Germinal center (tissue), 1 donor: ENCODE data around the gene ATP11A.
"Not testable (repeated sequence)": the region's sequence is repeated elsewhere in the genome, so short reads cannot be mapped to it uniquely, and the experiment has no call there.

ENCODE experiments used
- DNase-seq: peaks from one replicate; pipeline ENCODE4 v3.0.0; 2012; ENCODE audit warnings: mixed read lengths, low spot score

ATP11A gene

DNA sequence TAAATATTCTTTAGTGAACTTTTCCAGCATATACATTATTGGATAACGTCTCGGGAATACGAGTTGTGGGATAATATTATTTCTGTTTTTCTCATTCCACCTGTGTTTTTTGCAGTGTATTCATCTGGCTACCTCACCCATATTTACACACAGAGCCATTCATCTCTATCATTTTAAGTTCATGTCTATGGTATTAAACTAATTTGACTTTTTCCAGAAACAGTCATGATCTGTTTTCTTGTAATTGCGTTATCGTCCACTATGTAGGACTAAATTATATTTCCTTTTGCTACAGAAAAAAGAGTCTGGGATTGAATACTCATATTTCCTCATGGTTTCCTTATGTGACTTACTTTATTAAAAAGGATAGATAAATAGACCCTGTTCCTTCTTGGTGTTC, 2.7 kb downstream of the ATP11A start:
- no peak for DNase-seq

DNA sequence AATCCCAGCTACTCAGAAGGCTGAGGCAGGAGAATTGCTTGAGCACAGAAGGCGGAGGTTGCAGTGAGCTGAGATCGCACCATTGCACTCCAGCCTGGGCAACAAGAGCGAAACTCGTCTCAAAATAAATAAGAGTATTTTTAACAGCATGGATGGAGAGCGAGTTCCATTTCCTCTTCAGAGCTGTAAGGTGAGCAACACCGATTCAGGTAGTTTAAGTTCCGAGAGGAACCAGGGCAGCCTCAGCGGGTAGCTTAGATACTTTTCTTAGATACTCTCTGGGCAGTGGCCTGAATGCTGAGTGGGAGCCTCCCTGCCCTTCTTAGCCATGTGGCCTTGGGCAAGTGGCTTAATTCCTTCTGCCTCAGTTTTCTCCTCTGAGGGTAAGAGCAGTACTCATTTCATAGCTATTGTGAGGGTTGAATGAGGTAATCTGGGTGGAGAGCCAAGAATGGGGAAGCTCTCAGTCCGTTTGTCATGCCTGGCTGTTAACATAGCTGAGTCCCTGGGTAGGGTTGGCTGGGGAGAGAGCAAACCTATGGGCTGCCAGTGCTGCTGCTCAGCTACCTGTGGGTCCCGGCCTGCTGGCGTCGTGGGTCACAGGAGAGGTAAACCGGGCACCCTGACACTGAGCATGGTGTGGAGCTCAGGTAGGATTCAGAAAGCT, 4.1 kb downstream of the ATP11A start:
- DNase-seq: no peak

DNA sequence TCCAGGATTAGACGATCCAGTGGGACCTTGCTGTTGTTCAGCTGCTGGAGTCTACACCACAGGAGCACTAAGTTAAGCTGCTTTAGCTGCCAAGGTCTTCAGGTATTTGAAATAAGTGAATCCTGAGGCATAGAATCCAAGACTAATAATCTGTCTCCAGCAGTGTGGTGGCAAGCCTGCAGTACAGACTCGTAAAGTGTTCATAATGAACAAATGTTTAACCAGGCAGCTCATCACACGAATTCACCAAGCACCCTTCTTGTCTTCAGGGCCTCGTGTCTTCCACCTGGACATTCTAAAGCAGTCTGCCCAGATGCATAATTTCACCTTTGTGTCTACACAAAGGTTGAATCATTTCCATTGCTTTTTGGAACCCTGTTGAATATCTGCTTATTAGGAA, 5.3 kb downstream of the ATP11A start:
- DNase-seq: no peak

DNA sequence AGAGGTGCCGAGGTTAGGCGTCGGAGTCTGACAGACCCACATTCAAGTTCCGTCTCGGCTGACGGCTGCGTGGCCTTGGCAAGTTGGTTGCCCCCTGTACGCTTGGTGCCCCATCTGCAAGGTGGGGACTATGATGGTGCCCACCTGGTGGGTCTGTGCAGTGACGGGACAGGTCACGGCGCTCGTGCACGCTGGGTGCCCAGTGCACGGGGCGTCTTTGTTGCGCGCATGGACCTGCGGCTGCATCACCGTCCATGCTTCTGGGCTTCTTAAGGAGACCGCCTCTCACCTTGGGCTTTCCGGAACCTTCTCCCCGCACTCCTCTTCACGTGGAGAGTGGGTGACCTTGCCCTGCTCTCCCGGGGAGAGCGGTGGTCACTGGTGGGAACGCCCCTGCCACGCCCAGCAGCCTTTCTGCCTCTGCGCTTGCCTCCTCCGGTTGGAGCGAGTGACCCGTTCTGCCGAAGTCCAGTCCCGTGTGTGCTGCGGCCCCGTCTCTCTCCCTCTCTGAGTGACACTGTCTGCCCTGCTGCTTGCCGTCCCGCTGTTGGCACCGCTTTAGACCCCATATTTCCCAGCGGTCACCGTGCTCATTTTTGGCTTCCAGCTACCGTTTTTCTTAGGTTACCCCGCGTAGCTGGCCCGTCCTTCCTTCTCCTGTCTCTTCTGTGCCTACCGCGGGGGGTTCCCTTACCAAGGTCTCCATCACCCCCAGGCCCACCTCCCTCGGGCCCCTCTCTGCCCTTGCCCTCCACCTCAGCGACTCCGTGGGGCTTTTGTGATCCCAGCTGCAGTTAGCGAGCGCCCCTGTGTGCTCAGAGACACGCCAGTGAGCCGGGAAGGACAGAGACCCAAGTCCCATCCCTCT, 6.4 kb downstream of the ATP11A start:
- no peak for DNase-seq

DNA sequence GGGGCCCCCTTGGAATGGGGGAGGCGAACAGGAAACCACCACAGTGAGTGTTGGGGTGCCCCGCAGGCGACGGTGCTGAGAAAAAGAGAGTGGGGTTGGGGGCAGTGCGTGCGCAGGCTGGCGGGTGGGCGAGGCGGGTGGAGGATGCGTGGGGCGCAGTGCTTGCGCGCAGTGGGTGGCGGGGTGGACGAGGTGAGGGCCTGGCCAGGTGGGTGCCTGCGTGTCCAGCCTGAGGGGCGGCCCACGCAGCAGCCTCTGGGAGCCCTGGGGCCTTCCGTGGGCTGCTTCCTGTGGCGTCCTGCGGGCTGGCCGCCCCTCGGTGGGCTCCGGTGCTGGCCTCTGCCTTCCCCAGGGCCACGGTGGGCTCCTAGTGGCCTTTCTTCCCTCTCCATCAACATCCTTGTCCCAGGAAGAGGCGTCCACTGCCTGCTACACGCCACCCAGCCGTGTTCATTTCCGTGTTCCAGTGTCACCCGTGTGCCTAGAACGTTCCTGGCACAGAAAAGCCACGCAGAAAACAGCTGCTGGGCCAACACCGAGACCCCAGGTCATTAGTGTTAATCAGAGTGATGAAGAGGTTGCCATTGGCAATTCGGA, 7.1 kb downstream of the ATP11A start:
- no peak for DNase-seq

DNA sequence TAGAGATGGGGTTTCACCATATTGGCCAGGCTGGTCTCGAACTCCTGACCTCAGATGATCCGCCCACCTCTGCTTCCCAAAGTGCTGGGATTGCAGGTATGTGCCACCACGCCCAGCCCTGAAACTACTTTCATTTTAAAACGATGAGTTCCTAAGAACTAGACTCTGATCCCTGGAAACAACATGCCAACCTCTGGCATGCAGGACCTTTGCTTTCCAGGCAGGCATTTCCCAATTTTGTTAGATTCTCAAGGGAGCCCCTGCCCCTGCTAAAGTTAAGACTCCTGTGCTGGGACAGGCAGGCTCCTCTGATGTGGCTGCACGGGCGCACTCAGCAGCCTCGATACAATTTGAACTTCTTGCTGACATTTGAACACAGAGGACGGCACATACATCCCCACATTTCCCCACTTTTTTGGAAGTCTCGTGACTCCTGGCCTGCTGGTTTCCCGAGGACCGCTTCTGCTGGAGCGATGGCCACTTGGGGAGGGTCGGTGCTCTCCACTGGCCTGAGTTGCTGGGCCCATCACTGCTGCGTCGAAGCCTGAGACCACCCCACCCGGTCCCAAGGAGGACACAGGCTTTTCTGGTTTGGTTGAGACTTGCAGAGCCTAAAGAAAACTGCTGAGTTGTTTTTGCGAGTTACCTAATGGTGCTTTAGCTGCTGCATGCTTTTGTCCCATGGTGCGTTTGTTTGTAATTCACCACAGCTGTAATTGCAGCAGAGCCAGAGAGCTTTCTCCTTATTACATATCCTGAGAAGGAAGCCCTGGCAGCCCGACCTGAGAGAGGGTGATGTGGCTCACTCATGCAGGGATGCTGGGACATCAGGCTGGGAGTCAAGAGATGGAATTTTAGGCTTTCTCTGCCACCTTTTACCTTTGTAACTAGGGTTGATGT, 8.2 kb downstream of the ATP11A start:
- no peak for DNase-seq

DNA sequence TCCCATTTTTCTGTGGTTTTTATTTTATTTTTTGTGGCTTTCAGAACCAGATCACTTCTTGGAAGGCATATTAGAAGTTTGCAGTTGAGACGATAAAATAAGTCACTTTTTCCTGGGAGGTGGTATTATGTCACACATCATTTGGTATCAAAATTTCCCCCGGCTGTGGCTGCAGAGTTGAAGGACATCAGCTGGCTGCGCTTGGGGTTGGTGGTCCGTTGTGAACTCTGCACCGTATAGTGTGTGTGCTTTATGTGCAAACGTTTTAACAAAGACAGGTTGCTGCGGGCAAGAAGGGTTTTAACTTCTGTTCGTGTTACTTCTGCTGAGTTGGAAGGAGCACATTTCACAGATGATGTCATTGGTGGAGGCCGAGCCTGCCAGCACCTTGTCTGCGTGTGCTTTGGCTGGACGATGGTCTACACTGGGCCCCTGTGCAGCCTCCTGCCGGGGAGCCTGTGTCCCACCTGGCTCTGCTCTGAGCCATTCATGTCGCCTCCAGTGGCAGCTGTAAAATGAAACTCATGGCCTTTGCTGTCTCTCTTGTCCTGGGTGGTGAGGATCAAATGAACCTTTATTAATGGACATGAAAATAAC, 9.6 kb downstream of the ATP11A start:
- DNase-seq: no peak

DNA sequence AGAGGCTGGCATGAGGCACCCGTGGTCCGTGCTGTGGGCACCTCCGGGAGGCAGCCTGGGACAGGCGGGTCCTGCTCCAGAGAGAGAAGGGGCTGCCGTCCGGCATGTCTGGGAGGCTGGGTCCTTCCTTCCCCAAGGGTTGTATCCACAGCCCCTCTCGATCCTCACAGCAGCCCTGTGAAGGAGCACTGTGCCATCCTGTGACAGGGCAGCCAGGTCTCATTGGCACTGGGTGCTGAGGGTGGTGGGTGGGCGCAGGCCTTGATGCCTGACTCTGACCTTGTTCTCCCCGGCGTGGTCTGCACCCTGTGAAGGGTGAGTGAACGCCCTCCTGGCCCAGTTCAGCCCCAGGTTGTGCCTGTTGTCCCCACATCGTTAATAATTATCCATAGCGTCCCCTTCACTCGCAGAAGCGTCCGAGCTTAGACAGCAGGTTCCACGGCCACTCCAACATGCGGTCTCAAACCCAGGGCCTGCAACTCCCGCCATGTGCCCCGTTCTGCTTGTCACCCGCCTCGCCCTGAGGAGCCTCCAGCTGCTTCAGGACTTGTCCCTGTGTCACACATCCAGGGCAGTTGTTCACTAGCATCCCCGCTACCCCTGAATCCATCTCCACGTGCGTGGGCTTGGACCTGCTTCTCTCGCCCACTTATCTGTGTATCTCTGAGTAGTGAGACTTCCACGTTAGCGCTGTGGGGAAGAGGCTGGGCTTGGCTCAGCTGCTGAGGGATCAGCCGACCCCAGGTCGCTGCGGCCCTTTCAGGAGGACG, 10.6 kb downstream of the ATP11A start:
- no peak for DNase-seq

DNA sequence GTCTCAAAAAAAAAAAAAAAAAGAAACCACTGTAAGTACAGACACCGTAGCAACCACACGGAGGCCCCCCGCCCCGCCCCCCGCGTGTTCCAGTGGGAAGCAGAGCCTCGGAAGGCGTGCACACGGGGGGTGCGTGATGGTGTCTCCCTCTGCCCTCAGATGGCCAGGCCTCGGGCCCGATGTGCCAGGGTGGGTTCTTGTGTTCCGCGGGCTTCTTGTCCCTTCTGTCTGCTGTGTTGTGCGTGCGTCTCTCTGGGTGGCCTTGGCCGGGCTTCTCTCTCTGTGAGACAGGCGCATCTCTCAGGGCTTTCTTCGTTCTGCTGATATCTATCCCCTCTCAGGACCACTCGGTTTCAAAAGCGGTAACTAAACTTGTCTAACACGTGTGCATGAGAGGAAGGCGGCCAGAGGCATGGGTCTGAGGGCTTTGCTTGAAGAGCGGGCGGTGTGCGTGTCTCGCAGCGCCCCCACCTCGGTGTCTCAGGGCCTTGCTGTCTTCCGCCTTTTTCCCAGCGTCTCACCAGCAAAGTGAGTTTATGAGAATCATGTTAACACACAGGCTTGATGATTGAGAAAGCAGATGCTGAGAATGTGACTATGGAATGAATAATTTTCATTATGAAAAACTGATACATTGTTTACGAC, 12.6 kb downstream of the ATP11A start:
- DNase-seq: no peak

DNA sequence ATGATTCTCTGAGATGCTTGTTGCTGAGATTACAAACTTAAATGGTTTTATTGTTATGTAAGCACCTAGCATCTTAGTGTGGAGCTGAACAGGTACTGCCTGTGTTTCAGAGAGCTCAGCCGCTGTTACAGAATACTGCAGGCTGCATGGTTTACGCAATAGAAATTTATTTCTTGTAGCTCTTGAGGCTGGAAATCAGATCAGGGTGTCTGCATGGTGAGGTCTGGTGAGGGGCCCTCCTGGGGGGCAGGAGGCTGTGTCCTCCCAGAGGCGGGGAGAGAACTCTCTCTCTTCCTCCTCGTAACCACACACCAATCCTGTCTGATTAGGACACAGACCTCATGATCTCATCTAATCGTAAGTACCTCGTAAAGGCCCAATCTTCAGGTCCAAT, 13.1 kb downstream of the ATP11A start:
- DNase-seq: no peak

DNA sequence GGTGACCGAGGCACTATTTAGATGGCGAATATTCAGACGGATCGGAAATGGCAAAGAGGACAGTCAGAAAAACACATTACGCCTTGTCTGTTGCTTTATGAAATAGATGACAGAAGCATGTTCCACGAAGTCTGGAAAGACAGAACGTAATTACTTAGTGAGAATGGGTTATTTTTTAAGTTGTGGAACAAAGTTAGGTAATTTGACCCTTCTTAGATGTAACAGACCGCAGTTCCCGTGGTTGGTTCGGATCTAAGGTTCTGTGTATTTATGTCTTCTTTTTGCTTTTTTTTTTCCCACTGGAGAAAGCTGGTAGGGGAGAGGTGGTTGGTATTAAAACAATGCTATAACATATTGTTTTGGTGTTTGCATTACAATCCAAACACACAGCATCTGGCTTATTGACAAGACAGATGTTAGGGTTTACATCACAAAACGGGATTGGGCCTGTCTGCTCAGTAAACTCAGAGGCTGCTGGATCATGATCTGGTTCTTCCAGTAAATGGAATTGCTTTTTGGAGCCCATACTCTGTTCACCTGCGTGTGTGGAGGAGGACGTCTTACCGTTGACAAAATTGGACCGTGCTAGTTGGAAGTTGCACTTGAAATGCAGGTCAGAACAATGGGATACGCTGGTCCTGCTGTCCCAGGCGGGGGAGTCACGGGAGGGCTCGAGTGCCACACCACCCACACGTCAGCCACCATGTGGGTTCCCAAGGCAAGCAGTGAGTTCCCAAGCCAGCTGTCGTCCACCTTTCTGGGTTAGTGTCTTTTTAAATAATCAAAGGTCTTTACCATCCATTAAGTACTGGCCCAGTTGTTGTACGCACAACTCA, 13.8 kb downstream of the ATP11A start:
- no peak for DNase-seq

DNA sequence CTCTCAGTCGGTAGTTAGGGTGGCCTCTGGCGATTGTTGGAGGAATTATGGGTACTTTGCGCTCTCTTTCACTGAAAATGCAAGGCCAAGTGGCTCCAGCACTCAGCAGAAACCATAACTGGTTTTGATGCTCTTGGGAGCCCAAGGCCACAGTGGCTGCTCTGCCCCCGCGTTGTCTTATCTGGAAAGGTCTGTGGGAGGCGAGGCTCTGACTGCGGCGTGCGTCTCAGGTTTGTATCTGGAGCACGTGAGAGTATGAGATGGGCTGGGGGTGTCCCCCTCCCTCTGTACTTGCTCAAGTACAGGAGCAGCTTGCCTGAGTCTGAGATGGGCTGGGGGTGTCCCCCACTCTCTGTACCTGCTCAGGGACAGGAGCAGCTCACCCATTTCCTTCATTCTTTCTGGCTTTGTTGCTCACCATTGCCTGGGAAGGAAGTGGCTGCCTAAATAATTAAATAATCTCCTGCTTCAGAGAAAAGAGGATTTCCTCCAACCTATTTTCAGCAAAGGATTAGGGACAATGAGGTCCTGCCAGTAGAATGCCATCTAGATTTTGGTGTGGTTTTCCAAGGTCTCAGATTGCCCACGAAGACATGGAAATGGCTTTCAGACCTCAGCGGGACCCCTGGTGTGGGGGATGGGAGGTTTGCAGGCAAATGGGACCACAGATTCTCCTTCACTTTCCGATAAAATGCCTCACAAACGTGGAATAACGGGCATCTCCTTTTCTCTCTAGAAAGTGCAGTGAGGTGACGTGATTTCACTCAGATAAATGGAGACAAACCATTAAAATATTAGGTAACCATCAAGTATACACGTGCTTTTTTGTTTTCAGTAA, 14.7 kb downstream of the ATP11A start:
- DNase-seq: no peak

DNA sequence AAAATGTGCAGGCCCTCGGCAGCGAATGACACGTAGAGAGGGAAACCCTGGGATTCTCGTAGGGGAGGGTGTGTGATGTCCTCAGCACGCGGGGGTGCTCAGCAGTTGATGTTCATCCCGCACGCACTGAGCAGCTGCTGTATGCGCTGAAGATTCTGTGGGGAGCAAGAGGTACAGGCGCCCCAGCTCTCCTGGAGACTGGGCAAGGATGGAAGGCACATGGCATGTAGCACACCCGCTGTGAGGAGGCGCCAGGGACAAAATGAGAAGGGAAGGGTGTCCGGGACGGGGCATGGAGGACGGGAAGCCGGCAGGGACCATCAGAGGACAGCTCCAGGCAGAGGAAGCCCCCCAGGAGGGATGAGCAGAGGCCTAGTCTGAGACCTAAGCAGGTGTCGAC, 15.4 kb downstream of the ATP11A start:
- DNase-seq: no peak

DNA sequence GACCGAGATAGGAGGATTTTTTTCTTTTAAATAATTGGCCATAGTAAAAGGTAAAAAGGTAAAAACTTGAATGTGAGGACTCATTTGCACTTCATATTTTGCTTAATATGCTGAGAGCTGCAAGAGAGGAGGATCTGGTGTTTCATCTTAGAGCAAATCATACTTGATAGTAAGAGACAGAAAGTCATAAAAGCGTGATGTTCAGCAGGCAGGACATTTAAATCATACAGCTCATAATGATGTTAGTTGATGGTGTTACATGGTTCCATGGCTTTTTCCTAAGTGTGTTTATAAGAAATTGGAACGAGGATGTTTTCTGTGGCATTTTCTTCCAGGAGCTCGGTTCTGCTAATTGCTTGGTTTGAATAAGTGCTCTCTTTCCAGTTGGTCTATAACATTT, 16.3 kb downstream of the ATP11A start:
- DNase-seq: no peak

DNA sequence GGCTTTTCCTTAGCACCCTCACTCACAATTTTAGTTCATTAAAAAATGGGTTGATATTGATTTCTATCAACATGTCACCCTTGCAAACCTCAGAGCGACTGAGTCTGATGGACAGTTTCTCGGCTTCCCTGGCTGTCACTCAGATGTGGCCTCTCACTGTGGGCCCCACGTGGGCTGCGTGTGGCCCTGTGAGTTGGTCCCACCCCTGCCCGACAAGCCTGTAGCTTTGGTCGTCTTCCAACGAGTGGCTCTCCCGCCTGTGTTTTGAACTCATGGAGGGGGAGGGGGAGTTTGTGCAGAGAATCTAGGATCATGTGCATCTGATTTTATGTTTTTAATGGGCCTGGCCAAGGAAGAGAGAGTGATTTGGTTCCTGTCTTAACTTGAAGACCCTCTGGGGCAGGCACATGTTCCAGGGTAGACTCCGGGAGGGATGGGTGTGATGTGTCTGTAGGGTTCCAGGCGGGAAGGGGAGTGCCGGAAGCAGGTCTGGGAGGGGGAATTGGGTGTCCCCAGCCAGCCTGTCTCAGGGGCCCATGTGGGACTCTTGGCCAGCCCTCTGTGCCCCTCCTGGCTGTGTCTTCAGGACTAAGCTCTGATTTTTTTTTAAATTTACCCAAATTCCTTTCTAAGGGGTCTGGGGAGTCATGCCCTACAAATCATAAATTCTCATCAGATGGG, 18.9 kb downstream of the ATP11A start:
- no peak for DNase-seq

DNA sequence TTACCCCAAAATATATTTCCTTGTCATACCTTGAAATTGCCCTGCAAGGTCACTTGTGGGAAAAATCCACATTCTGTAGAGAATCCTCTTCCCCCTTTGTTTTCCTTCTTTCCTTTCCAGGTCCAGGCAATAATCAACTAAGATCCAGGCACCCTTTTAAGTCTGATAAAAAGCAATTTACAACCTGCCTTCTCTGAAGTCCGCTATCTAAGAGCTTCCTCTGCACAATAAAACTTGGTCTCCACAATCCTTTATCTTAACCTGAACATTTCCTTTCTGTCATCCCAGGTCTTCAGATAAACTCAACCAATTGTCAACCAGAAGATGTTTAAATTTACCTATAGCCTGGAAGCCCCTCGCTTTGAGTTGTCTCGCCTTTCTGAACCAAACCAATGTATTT, 19.5 kb downstream of the ATP11A start:
- not testable (repeated sequence) for DNase-seq

DNA sequence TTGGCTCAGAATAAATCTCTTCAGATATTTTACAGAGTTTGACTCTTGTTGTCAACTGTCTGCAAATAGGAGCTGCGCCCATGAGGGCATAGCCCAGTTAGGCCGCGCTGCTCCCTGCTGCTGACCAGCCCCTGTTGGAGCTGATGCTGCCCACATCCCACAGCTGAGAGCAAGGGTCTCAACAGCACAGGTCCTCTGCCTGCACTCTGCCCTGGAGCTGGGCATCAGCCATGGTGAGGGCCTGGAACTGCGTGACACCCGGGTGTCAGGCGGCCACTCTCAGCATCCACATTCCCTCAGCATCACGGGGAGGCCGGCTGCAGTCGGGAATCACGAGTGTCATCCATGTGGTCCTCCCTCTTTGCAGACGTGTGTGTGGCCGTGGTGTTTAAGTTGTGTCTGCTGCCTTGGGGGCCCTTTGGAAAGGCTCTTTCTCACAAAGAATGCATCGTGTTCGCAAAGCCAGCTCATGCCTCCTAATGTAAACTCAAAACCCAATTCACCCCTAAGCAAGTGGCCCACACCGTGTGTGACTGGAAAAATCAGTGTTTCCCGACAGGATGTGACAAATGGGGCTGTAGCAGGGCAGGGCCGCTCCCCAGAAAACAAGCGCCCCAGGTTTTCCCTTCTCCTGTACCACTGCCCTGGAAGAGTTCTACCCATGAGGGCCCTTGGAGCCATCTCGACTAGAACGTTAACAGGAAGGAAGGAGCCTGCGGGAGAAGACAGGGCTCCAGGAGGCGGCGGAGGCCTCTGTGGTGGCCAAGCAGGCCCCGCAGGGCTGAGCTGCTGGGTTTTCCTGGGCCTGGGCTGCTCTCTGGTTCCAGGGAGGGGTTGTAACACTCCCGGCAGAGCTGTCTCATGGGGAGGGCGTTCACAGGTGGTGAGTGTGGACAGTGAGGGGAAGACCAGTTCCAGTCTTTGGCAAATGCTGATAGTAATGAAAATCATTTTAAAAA, 20.3 kb downstream of the ATP11A start:
- DNase-seq: no peak
